HepG2 (cell line): ENCODE data around the gene URM1. TPM values are rescaled to one million over a fixed set of nuclear protein-coding genes. Genes with fewer than 3 reads are reported as not detected.
A peak's percentile ranks its signal among the peaks of the same experiment; 100 is the strongest.

Experiments used
- ATAC-seq: fragments of 200-7000 bp; cut with Tn5 transposase; 3 replicates; pipeline ENCODE4 v1.9.1; 2020; ENCODE audit warnings: mild to moderate bottlenecking, moderate library complexity
- BruUV-seq: library from RNA; stranded (reverse); fragments of 400-500 nt; replicated peaks from 2 replicates; lab custom pipeline; 2021; lab: Mats Ljungman, UMichigan
- CTCF ChIA-PET: fragments of 300-600 bp; formaldehyde crosslinking; extraction: SDS; loops from one replicate; lab custom pipeline; 2021; ENCODE audit warnings: low total read pairs, inconsistent platforms, low intra/inter-chr PET ratio; lab: Yijun Ruan, JAX
- POLR2A ChIA-PET: fragments of 350-600 bp; sonication (Branson Sonifier 250); formaldehyde crosslinking; loops from one replicate; lab custom pipeline; 2020; ENCODE audit warnings: antibody characterized with exemption, inconsistent platforms; lab: Yijun Ruan, JAX
- DNase-seq: peaks from one replicate; pipeline ENCODE4 v3.0.0-alpha.2; 2015; ENCODE audit warnings: low spot score
- FAIRE-seq: peaks from 3 replicates; lab custom pipeline; 2011; peaks lifted over from hg19 to GRCh38; lab: Jason Lieb, UNC
- H2AFZ ChIP-seq: one replicate; pipeline ENCODE4 v1.6.1; 2011; ENCODE audit warnings: low read length, inconsistent platforms
- H3K27ac ChIP-seq: fragments of 300-600 bp; 3 replicates; pipeline ENCODE4 v1.8.0; 2011; ENCODE audit warnings: mixed run types, mild to moderate bottlenecking, mixed read lengths, low read length, inconsistent platforms; ENCODE audit not compliant: insufficient read depth; ENCODE audit errors: extremely low read length
- H3K27me3 ChIP-seq, 2 experiments: fragments of 200-600 bp in 1 of 2; 2 replicates in 1 of 2; 3 replicates in 1 of 2; pipeline versions ENCODE4 v1.6.0 to v1.8.0; 2011; ENCODE audit warnings: low read length in 2 of 2, mild to moderate bottlenecking in 2 of 2, moderate library complexity in 2 of 2, inconsistent platforms in 1 of 2; ENCODE audit not compliant: insufficient read depth in 2 of 2, control insufficient read depth in 1 of 2
- H3K36me3 ChIP-seq, 2 experiments: fragments of 200-600 bp in 1 of 2; replicated peaks in 1 of 2; 2 replicates in 1 of 2; 3 replicates in 1 of 2; pipeline versions ENCODE4 v1.5.1 to v1.8.0; 2011; ENCODE audit warnings: low read length in 2 of 2, inconsistent platforms in 1 of 2; ENCODE audit not compliant: insufficient read depth in 2 of 2, control insufficient read depth in 1 of 2
- H3K4me1 ChIP-seq: 2 replicates; pipeline ENCODE4 v1.5.1; 2012; ENCODE audit warnings: low read length, inconsistent platforms; ENCODE audit not compliant: insufficient read depth
- H3K4me2 ChIP-seq: 2 replicates; pipeline ENCODE4 v1.6.0; 2011; ENCODE audit warnings: low read depth, low read length, inconsistent platforms
- H3K4me3 ChIP-seq, 3 experiments: fragments of 200-600 bp in 1 of 3; sonication (generic), shearing (Covaris generic) in 1 of 3; replicated peaks in 1 of 3; 2 replicates each; pipeline ENCODE4 v1.5.1; 2011 to 2016; ENCODE audit warnings: low read length in 3 of 3, inconsistent platforms in 2 of 3, low read depth in 2 of 3, mild to moderate bottlenecking in 2 of 3, control low read depth in 1 of 3, mixed read lengths in 1 of 3; ENCODE audit not compliant: insufficient read depth in 1 of 3
- H3K79me2 ChIP-seq: one replicate; pipeline ENCODE4 v1.6.1; 2011; ENCODE audit warnings: low read length, inconsistent platforms; ENCODE audit not compliant: insufficient read depth
- H3K9ac ChIP-seq: 2 replicates; pipeline ENCODE4 v1.6.0; 2011; ENCODE audit warnings: mild to moderate bottlenecking, low read depth, low read length, inconsistent platforms; ENCODE audit not compliant: insufficient read depth
- H3K9me3 ChIP-seq: 2 replicates; pipeline ENCODE4 v1.5.1; 2012; ENCODE audit warnings: mild to moderate bottlenecking, low read length
- H4K20me1 ChIP-seq: 2 replicates; pipeline ENCODE4 v1.6.0; 2011; ENCODE audit warnings: inconsistent platforms, mild to moderate bottlenecking, low read length, moderate library complexity; ENCODE audit not compliant: insufficient read depth
- CHD4 ChIP-seq: fragments of 200-600 bp; sonication (generic); IDR thresholded peaks from 2 replicates; pipeline ENCODE4 v1.7.0; 2017; ENCODE audit warnings: mild to moderate bottlenecking, low read length, borderline replicate concordance
- GATA4 ChIP-seq: sonication (generic); IDR thresholded peaks from 2 replicates; pipeline ENCODE4 v1.6.1; 2016; ENCODE audit warnings: antibody characterized with exemption, low read depth, borderline replicate concordance
- HDAC6 ChIP-seq: fragments of 200-600 bp; sonication (generic); IDR thresholded peaks from 2 replicates; pipeline ENCODE4 v1.7.0; 2017; ENCODE audit warnings: mild to moderate bottlenecking, antibody characterized with exemption, low read length, low read depth
- KDM5B ChIP-seq: sonication (generic); formaldehyde crosslinking; IDR thresholded peaks from 2 replicates; pipeline ENCODE4 v1.4.0; 2020; ENCODE audit warnings: missing genetic modification reagents, mild to moderate bottlenecking, borderline replicate concordance
- MIER2 ChIP-seq: IDR thresholded peaks from 2 replicates; pipeline ENCODE4 v1.6.1; 2016; ENCODE audit warnings: missing biosample characterization, missing genetic modification reagents
- NAIF1 ChIP-seq: sonication (generic); formaldehyde crosslinking; IDR thresholded peaks from 2 replicates; pipeline ENCODE4 v1.5.0; 2020; ENCODE audit warnings: mild to moderate bottlenecking, missing genetic modification reagents, borderline replicate concordance
- NFIC ChIP-seq: IDR thresholded peaks from 2 replicates; pipeline ENCODE4 v1.6.1; 2012; ENCODE audit warnings: mild to moderate bottlenecking, low read length, inconsistent platforms
- NPAS2 ChIP-seq: sonication (generic); formaldehyde crosslinking; IDR thresholded peaks from 2 replicates; pipeline ENCODE4 v1.8.0; 2022; ENCODE audit warnings: mild to moderate bottlenecking, missing genetic modification reagents, borderline replicate concordance
- RFX1 ChIP-seq: fragments of 450-650 bp; IDR thresholded peaks from 2 replicates; pipeline ENCODE4 v1.6.1; 2017
- SNAI1 ChIP-seq: sonication (generic); formaldehyde crosslinking; IDR thresholded peaks from 2 replicates; pipeline ENCODE4 v1.5.0; 2020; ENCODE audit warnings: mild to moderate bottlenecking, missing genetic modification reagents, borderline replicate concordance
- TMF1 ChIP-seq: sonication (generic); formaldehyde crosslinking; IDR thresholded peaks from 2 replicates; pipeline ENCODE4 v1.8.1; 2022; ENCODE audit warnings: low read depth, missing genetic modification reagents
- U2AF2 ChIP-seq: fragments of 200-400 bp; formaldehyde crosslinking; IDR thresholded peaks from 2 replicates; pipeline ENCODE4 v1.6.1; 2017; ENCODE audit warnings: low read depth, mild to moderate bottlenecking, low read length
- ZNF251 ChIP-seq: sonication (generic); formaldehyde crosslinking; IDR thresholded peaks from 2 replicates; pipeline ENCODE4 v1.9.0; 2021; ENCODE audit warnings: mild to moderate bottlenecking, missing genetic modification reagents
- ZNF546 ChIP-seq: sonication (generic); formaldehyde crosslinking; conservative IDR thresholded peaks from 2 replicates; pipeline ENCODE4 v1.8.1; 2023; ENCODE audit warnings: mild to moderate bottlenecking, missing genetic modification reagents
- ZNF644 ChIP-seq: IDR thresholded peaks from 2 replicates; pipeline ENCODE4 v1.6.1; 2016; ENCODE audit warnings: low read depth
- WGBS: methylation state at CpG from one replicate; pipeline ENCODE4 v1.1.6; 2017; ENCODE audit warnings: low lambda C conversion rate; 5-methylcytosine and 5-hydroxymethylcytosine counted together
- in situ Hi-C: cut with HindIII; loops from 2 replicates; pipeline ENCODE4 v1.10.0; 2017; ENCODE audit warnings: low pct_unique_long_range_greater_than_20kb; ENCODE audit not compliant: extremely low pct_ligation_motif_present
- intact Hi-C: fragments of 100-400 bp; cut with micrococcal nuclease; formaldehyde crosslinking; loops from one replicate; pipeline ENCODE4 v1.10.0; 2022; ENCODE audit not compliant: unreplicated experiment
- polyA plus RNA-seq, 8 experiments: library from polyadenylated mRNA; depleted of rRNA in 3 of 8; stranded (reverse) in 7 of 8; unstranded in 1 of 8; fragments of >200 nt; fragmentation: Illumina TruSeq in 4 of 8; extraction: Trizol in 4 of 8; gene quantifications; 2 replicates each; pipeline versions ENCODE4 v1.2.1 to v1.2.3, GENCODE V29; 2011 to 2016; ENCODE audit warnings: low read depth in 4 of 8, missing spikeins in 1 of 8, mixed read lengths in 1 of 8; ENCODE audit not compliant: insufficient read depth in 1 of 8
- total RNA-seq, 5 experiments: library from RNA; depleted of rRNA; stranded (reverse); fragments of >200 nt; fragmentation: Illumina TruSeq; extraction: Trizol; gene quantifications; 2 replicates each; pipeline ENCODE4 v1.2.3, GENCODE V29; 2016; ENCODE audit warnings: low read depth in 1 of 5
- TF ChIP-seq, protein P1 (sequence below): sonication (generic); formaldehyde crosslinking; IDR thresholded peaks from 2 replicates; pipeline ENCODE4 v1.5.1; 2020; ENCODE audit warnings: missing genetic modification reagents, mild to moderate bottlenecking, borderline replicate concordance

Gene URM1
- total and polyA plus RNA-seq, 2 of the 13 experiments (the other 11 are each of a cell fraction or from before 2014, with no cell fraction given), result 37.1 to 41.3 TPM

DNA sequence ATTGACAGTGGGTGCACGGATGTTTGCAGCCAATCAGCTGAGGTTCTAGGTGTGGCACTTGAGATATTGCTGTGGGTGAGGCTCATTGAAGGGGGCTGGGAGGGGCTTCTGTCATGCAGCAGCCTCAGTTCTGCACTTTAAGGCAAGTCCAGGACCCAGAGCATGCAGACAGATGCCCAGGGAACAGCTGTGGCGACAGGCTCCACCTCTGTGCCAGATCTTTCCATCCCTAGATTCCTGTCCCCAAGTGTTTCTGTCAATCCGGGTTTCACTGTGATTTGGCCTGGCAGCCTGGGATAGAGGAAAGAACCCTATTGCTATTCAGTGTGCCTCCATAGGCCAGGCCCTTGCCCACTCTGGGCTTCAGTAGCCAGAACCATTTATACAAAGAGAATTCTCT, 28.7 kb downstream of the URM1 start:
- BruUV-seq, result no TSS peak
- POLR2A ChIA-PET, result interaction anchor here (0.6 kb wide), 1 partner anchor 10 kb away, joined by 3 read pairs; no protein-coding TSS in a partner anchor
- Histone ChIP-seq H3K27ac (no peak overlapping the region), H3K27me3 (peaks cover 2 to 13% of the 10 kb centered on the region in 2 experiments; a peak in 2 of 5 replicates), H3K4me2 (no peak overlapping the region), H4K20me1 (no peaks in the 10 kb centered on the region), H3K79me2 (no peaks in the 10 kb centered on the region), H3K36me3 (no peaks in the 10 kb centered on the region), H3K4me3 (no peak overlapping the region), H3K9me3 (no peaks in the 10 kb centered on the region), H3K4me1 (peaks cover 19% of the 10 kb centered on the region), H2AFZ (no peak overlapping the region), H3K9ac (no peak overlapping the region)
- DNase-seq, result no peak
- WGBS, result 68% methylated on average over 1 of the region's 3 CpGs
- intact Hi-C loops (no loop called here), in situ Hi-C loops (no loop called here)
- CTCF ChIA-PET, result no interaction called here
- no peak for TF ChIP-seq NAIF1 (CRISPR knock-in tag)
- no peak for ATAC-seq
- no peak for FAIRE-seq

DNA sequence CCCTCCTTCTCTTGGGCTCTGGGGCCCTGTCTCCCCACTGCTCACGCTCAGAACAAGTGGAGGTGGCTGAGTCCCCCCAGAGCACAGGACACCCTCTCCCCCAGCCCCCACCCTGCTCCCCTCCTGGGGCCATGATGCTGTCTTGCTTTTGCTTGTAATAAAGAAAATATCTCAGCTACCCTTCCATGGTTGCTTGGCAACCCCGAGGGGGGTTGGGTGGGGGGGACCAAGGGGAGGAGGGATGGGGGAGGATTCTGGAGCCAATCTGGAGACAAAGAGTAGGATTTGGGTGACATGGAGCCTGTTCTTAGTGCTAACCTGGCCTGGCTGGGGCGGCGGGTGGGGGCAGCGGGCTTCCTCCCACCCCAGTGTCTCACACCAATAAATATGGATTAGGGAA, 33.4 kb downstream of the URM1 start:
- FAIRE-seq (no peak), DNase-seq (no peak), ATAC-seq (no peak)
- Histone ChIP-seq H3K27me3 (peaks cover 0 to 13% of the 10 kb centered on the region in 2 experiments; a peak in 1 of 5 replicates), H3K4me3 (peak overlapping the region in 1 of 3 experiments; percentile 68; a peak in 1 of 6 replicates), H3K4me1 (peaks cover 42% of the 10 kb centered on the region), H3K36me3 (no peaks in the 10 kb centered on the region), H4K20me1 (no peaks in the 10 kb centered on the region), H3K4me2 (peak overlapping the region; percentile 88; the same call in 1 of the 2 replicates), H3K27ac (no peak overlapping the region), H3K9me3 (no peaks in the 10 kb centered on the region), H2AFZ (no peak overlapping the region), H3K9ac (peak overlapping the region; percentile 69), H3K79me2 (no peaks in the 10 kb centered on the region)
- 82% methylated on average over 3 of the region's 5 CpGs for WGBS
- ChIA-PET CTCF (no interaction called here), POLR2A (interaction anchor here (1.0 kb wide), 1 partner anchor 15 kb away, joined by 3 read pairs; no protein-coding TSS in a partner anchor)
- no TSS peak for BruUV-seq
- in situ Hi-C loops, result no loop called here
- intact Hi-C loops, result no loop called here
- TF ChIP-seq, protein P1, sequence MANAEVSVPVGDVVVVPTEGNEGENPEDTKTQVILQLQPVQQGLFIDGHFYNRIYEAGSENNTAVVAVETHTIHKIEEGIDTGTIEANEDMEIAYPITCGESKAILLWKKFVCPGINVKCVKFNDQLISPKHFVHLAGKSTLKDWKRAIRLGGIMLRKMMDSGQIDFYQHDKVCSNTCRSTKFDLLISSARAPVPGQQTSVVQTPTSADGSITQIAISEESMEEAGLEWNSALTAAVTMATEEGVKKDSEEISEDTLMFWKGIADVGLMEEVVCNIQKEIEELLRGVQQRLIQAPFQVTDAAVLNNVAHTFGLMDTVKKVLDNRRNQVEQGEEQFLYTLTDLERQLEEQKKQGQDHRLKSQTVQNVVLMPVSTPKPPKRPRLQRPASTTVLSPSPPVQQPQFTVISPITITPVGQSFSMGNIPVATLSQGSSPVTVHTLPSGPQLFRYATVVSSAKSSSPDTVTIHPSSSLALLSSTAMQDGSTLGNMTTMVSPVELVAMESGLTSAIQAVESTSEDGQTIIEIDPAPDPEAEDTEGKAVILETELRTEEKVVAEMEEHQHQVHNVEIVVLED (CRISPR knock-in tag), result no peak
- TF ChIP-seq U2AF2 (no peak), ZNF644 (no peak), GATA4 (no peak), KDM5B (no peak), TMF1 (CRISPR knock-in tag) (no peak), ZNF251 (CRISPR knock-in tag) (no peak), CHD4 (no peak), NPAS2 (no peak), MIER2 (CRISPR knock-in tag) (no peak), HDAC6 (no peak), RFX1 (no peak), ZNF546 (CRISPR knock-in tag) (no peak), SNAI1 (no peak), NFIC (no peak)
